Lung (tissue), 12 donors: ENCODE data around the gene METTL1. TPM values are rescaled to one million over a fixed set of nuclear protein-coding genes. Genes with fewer than 3 reads are reported as not detected.

Experiments used
- ATAC-seq: fragments of 200-7000 bp; cut with Tn5 transposase; one replicate; pipeline ENCODE4 v1.9.1; 2020; ENCODE audit warnings: moderate number of reproducible peaks; ENCODE audit not compliant: insufficient read depth, low FRiP score
- DNase-seq, 3 donors: peaks; one replicate each; pipeline ENCODE4 v3.0.0-alpha.2; 2013 to 2017
- H3K27ac ChIP-seq, 2 donors: one replicate each; pipeline ENCODE4 v1.5.1; 2013; ENCODE audit warnings: mild to moderate bottlenecking in 2 of 2, moderate library complexity in 2 of 2, control low read depth in 1 of 2, inconsistent platforms in 1 of 2, low read depth in 1 of 2, low read length in 1 of 2
- H3K27me3 ChIP-seq, 3 donors: one replicate each; pipeline ENCODE4 v1.5.1; 2013; ENCODE audit warnings: low read length in 2 of 3; ENCODE audit not compliant: control insufficient read depth in 3 of 3, insufficient read depth in 3 of 3
- H3K36me3 ChIP-seq, 4 donors: one replicate each; pipeline ENCODE4 v1.5.1; 2013; ENCODE audit warnings: low read length in 4 of 4, mild to moderate bottlenecking in 1 of 4, moderate library complexity in 1 of 4; ENCODE audit not compliant: control insufficient read depth in 4 of 4, insufficient read depth in 4 of 4
- H3K4me1 ChIP-seq, 5 donors: one replicate each; pipeline ENCODE4 v1.5.1; 2013; ENCODE audit warnings: low read length in 5 of 5, mild to moderate bottlenecking in 2 of 5, moderate library complexity in 1 of 5; ENCODE audit not compliant: control insufficient read depth in 5 of 5, insufficient read depth in 5 of 5
- H3K4me3 ChIP-seq: one replicate; pipeline ENCODE4 v1.5.1; 2013; ENCODE audit warnings: mild to moderate bottlenecking, control low read depth, moderate library complexity
- H3K9ac ChIP-seq, 2 donors: one replicate each; pipeline ENCODE4 v1.5.1; 2013; ENCODE audit warnings: low read length in 2 of 2, control low read depth in 1 of 2; ENCODE audit not compliant: insufficient read depth in 1 of 2
- H3K9me3 ChIP-seq, 4 donors: one replicate each; pipeline ENCODE4 v1.5.1; 2013; ENCODE audit warnings: low read length in 3 of 4, mild to moderate bottlenecking in 1 of 4, moderate library complexity in 1 of 4; ENCODE audit not compliant: control insufficient read depth in 4 of 4, insufficient read depth in 3 of 4
- CTCF ChIP-seq: IDR thresholded peaks from 2 replicates; pipeline ENCODE4 v1.5.1; 2012; ENCODE audit warnings: mild to moderate bottlenecking; ENCODE audit errors: control extremely low read depth, extremely low read depth
- WGBS, 2 donors: extraction: QIAGEN DNeasy Blood & Tissue Kit; methylation state at CpG; one replicate each; pipeline ENCODE4 v1.1.7; 2013; 5-methylcytosine and 5-hydroxymethylcytosine counted together
- polyA plus RNA-seq, 2 donors: library from polyadenylated mRNA; stranded (reverse); fragments of 200-250 nt; gene quantifications; one replicate each; pipeline ENCODE4 v1.2.1, GENCODE V29; 2013
- total RNA-seq, 2 donors: library from RNA; depleted of rRNA in 1 of 2; stranded (reverse); fragments of >200 nt in 1 of 2; gene quantifications; one replicate each; pipeline ENCODE4 v1.2.1, GENCODE V29; 2014 to 2021
- donor health status: control.
- donor health status: control.
- donor health status: Bipolar disorder and iron deficiency.
- donor health status: healthy.
- donor health status: DM: yes; HTN: yes; CAD: no.

Gene METTL1
- total and polyA plus RNA-seq, 4 donors, result 2.8 to 35.5 (median 31.6) TPM

GRCh38 chr12:57770734-57771133 is 1.2 kb downstream of the METTL1 start:
- no peak for DNase-seq
- 85 to 88% methylated on average over 4 of the region's 4 CpGs for WGBS, 2 donors
- peaks cover 6 to 30% (median 10%) of the 10 kb centered on the region in 5 donors for H3K4me1 ChIP-seq
- H3K9me3 ChIP-seq, result no peaks in the 10 kb centered on the region
- no peak for ATAC-seq
- no peak overlapping the region for H3K27ac ChIP-seq
- H3K9ac ChIP-seq, result no peak overlapping the region
- H3K4me3 ChIP-seq, result no peak overlapping the region
- peaks cover 3 to 13% (median 11%) of the 10 kb centered on the region in 4 donors for H3K36me3 ChIP-seq
- no peak for TF ChIP-seq CTCF
- H3K27me3 ChIP-seq, result peaks cover 0 to 17% (median 16%) of the 10 kb centered on the region in 3 donors

GRCh38 chr12:57769594-57769993 is 2.3 kb downstream of the METTL1 start:
- 97 to 99% methylated on average over 11 of the region's 11 CpGs for WGBS, 2 donors
- DNase-seq (no peak), ATAC-seq (no peak)
- no peak for TF ChIP-seq CTCF
- no peak overlapping the region for H3K4me3 ChIP-seq
- H3K4me1 ChIP-seq, result peaks cover 6 to 39% (median 15%) of the 10 kb centered on the region in 5 donors
- no peak overlapping the region for H3K9ac ChIP-seq
- peaks cover 0 to 29% (median 26%) of the 10 kb centered on the region in 3 donors for H3K27me3 ChIP-seq
- no peaks in the 10 kb centered on the region for H3K9me3 ChIP-seq
- H3K36me3 ChIP-seq, result peaks cover 3 to 13% (median 10%) of the 10 kb centered on the region in 4 donors
- no peak overlapping the region for H3K27ac ChIP-seq

GRCh38 chr12:57767876-57768275 is 4.0 kb downstream of the METTL1 start:
- H3K9me3 ChIP-seq, result no peaks in the 10 kb centered on the region
- DNase-seq (no peak), ATAC-seq (no peak)
- 90 to 92% methylated on average over 3 of the region's 3 CpGs for WGBS, 2 donors
- peaks cover 0 to 46% (median 44%) of the 10 kb centered on the region in 3 donors for H3K27me3 ChIP-seq
- no peak overlapping the region for H3K9ac ChIP-seq
- H3K4me1 ChIP-seq, result peaks cover 6 to 35% (median 15%) of the 10 kb centered on the region in 5 donors
- no peak overlapping the region for H3K27ac ChIP-seq
- TF ChIP-seq CTCF, result no peak
- H3K36me3 ChIP-seq, result peaks cover 3 to 13% (median 8%) of the 10 kb centered on the region in 4 donors
- no peak overlapping the region for H3K4me3 ChIP-seq

GRCh38 chr12:57767305-57767698 is 4.6 kb downstream of the METTL1 start:
- no peak for ATAC-seq
- Histone ChIP-seq H3K4me1 (peaks cover 6 to 35% (median 15%) of the 10 kb centered on the region in 5 donors), H3K4me3 (no peak overlapping the region), H3K9ac (no peak overlapping the region), H3K27ac (no peak overlapping the region), H3K9me3 (no peaks in the 10 kb centered on the region), H3K27me3 (peaks cover 0 to 48% (median 47%) of the 10 kb centered on the region in 3 donors), H3K36me3 (peaks cover 3 to 13% (median 8%) of the 10 kb centered on the region in 4 donors)
- no peak for DNase-seq
- TF ChIP-seq CTCF, result no peak
